Peyer's patch (tissue), 4 donors: ENCODE data around the gene INPP5F.

ENCODE experiments used
- POLR2A ChIP-seq, 2 donors: fragments of 450-650 bp; IDR thresholded peaks; one replicate each; pipeline ENCODE4 v1.5.1; 2017; ENCODE audit warnings: antibody characterized with exemption in 2 of 2, mild to moderate bottlenecking in 2 of 2, moderate library complexity in 2 of 2
- TF ChIP-seq, protein P1 (sequence below), 6 experiments: fragments of 450-650 bp in 4 of 6; fragments of 200-600 bp in 2 of 6; sonication (generic) in 1 of 6; IDR thresholded peaks; one replicate each; pipeline ENCODE4 v1.5.1; 2017 to 2019; ENCODE audit warnings: antibody characterized with exemption in 6 of 6, mild to moderate bottlenecking in 3 of 6, moderate library complexity in 1 of 6

DNA sequence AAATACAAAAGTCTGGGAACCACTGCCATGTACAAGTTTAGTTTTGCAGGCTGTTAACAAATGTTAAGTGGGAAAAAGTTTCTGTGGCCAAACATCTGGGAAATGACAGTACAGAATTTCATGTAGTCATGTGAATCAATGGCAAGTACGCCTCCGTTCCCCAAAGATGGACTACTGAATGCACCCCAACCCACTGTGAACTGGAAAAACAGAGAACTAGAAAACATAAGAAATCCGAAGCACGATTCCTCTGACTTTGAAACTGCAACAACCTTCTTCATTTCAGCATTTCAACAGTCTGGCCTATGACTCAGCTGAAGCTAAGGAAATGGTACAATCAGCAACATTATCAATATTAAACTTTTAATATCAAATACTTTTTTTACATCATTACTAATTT is 105.0 kb downstream of the INPP5F start:
- TF ChIP-seq POLR2A (IDR thresholded peaks at IDR 0.05) = no peak
- TF ChIP-seq, protein P1, sequence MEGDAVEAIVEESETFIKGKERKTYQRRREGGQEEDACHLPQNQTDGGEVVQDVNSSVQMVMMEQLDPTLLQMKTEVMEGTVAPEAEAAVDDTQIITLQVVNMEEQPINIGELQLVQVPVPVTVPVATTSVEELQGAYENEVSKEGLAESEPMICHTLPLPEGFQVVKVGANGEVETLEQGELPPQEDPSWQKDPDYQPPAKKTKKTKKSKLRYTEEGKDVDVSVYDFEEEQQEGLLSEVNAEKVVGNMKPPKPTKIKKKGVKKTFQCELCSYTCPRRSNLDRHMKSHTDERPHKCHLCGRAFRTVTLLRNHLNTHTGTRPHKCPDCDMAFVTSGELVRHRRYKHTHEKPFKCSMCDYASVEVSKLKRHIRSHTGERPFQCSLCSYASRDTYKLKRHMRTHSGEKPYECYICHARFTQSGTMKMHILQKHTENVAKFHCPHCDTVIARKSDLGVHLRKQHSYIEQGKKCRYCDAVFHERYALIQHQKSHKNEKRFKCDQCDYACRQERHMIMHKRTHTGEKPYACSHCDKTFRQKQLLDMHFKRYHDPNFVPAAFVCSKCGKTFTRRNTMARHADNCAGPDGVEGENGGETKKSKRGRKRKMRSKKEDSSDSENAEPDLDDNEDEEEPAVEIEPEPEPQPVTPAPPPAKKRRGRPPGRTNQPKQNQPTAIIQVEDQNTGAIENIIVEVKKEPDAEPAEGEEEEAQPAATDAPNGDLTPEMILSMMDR (IDR thresholded peaks at IDR 0.05) = no peak
